ENCODE results near the gene TRIP10. TPM values are rescaled to one million over a fixed set of nuclear protein-coding genes. Genes with fewer than 3 reads are reported as not detected.

TRIP10 gene
- total and polyA plus RNA-seq, 2 of the 4 experiments (the other 2 are of a cell fraction), result 39.1 to 47.0 TPM

GRCh38 chr19:6730941-6731670 lies 8.4 kb upstream of the TRIP10 start:
- POLR2A ChIA-PET (ENCODE audit: unreplicated experiment), result no interaction called here
- Histone ChIP-seq H3K79me1 (ENCODE audit: low read depth in 1 of 2, low read length in 2 of 2) (peaks cover 0 to 17% of the 10 kb centered on the region in 2 experiments; a peak in 3 of 4 replicates), H2BK20ac (ENCODE audit: low read depth, low read length) (no peak overlapping the region), H3K4me3 (ENCODE audit: insufficient read depth, low read depth, low read length) (no peak overlapping the region), H3K4ac (ENCODE audit: low read depth, low read length) (no peak overlapping the region), H3K27me3 (ENCODE audit: control insufficient read depth, insufficient read depth, low read length) (no peaks in the 10 kb centered on the region), H2BK15ac (ENCODE audit: low read depth, low read length) (no peak overlapping the region), H3K4me2 (ENCODE audit: low read depth, low read length) (no peak overlapping the region), H3K23ac (ENCODE audit: low read depth, low read length) (no peak overlapping the region), H3K9me1 (ENCODE audit: insufficient read depth, low read length) (peaks cover under 1% of the 10 kb centered on the region; the same call in 1 of the 2 replicates), H3K14ac (replicated peaks; ENCODE audit: low read depth, low read length) (no peak overlapping the region), H2BK120ac (ENCODE audit: low read depth, low read length) (no peak overlapping the region), H2BK5ac (ENCODE audit: low read depth, low read length, poor library complexity, severe bottlenecking) (no peak overlapping the region), H3K27ac (ENCODE audit: insufficient read depth, low read length) (no peak overlapping the region), H3K4me1 (ENCODE audit: control insufficient read depth, insufficient read depth, low read length) (0 out of 2 replicates have a peak, but pooled peaks cover 1% of the 10 kb centered on the region), H2AK9ac (replicated peaks; ENCODE audit: low read depth, low read length, poor library complexity) (no peak overlapping the region), H3K9ac (ENCODE audit: low read depth, low read length) (no peak overlapping the region), H3K56ac (ENCODE audit: extremely low read depth, insufficient read depth, low read length) (no peak overlapping the region), H4K8ac (ENCODE audit: low read depth in 2 of 2, low read length in 2 of 2) (no peak overlapping the region), H3K9me3 (ENCODE audit: control insufficient read depth, insufficient read depth, low read length) (no peaks in the 10 kb centered on the region), H2AK5ac (ENCODE audit: low read depth, low read length) (no peak overlapping the region), H2AFZ (replicated peaks; ENCODE audit: low read length, poor library complexity) (no peak overlapping the region), H3K36me3 (ENCODE audit: control insufficient read depth, insufficient read depth, low read length) (peaks cover 11% of the 10 kb centered on the region; the same call in 1 of the 2 replicates), H4K5ac (ENCODE audit: low read depth, low read length) (no peak overlapping the region), H4K91ac (ENCODE audit: insufficient read depth, low read depth, low read length) (no peak overlapping the region), H4K20me1 (ENCODE audit: insufficient read depth, low read length) (no peaks in the 10 kb centered on the region), H3K18ac (ENCODE audit: low read depth, low read length) (no peak overlapping the region)
- dilution Hi-C loops (cut with HindIII; ENCODE audit: low sequenced_read_pairs, unreplicated experiment), result no loop called here
- intact Hi-C loops (cut with micrococcal nuclease), result loop anchor here (10.0 kb wide), 1 partner anchor 334 kb away; the partner anchor contains the start of gene ZNF557
- ATAC-seq (ENCODE audit: low read depth) (no peak), DNase-seq (no peak)
- WGBS, 2 experiments (ENCODE audit: extremely low coverage in 2 of 2, insufficient read length in 1 of 2), result 88% methylated on average over 14 of the region's 30 CpGs; no CpG with 5 or more reads in 1 of the 2 experiments
- no TSS peak for BruUV-seq (replicated peaks)
- in situ Hi-C loops (cut with MboI; ENCODE audit: low sequenced_read_pairs), result loop anchor here (10.0 kb wide), 2 partner anchors 134 to 216 kb away; no protein-coding TSS in a partner anchor
- CTCF ChIA-PET, result no interaction called here
- TF ChIP-seq MAFK (IDR thresholded peaks at IDR 0.05; ENCODE audit: low read depth, low read length) (no peak), SMC3 (IDR thresholded peaks at IDR 0.05; ENCODE audit: low read depth, low read length) (no peak), MAZ (IDR thresholded peaks at IDR 0.05; ENCODE audit: borderline replicate concordance, low read depth, low read length) (no peak), ELK1 (IDR thresholded peaks at IDR 0.05; ENCODE audit: borderline replicate concordance, low read depth, low read length) (no peak), NFE2L2 (IDR thresholded peaks at IDR 0.05; ENCODE audit: low read depth, low read length) (no peak), CEBPB (IDR thresholded peaks at IDR 0.05; ENCODE audit: low read depth, low read length) (no peak), CHD1 (IDR thresholded peaks at IDR 0.05; ENCODE audit: low read depth, low read length) (no peak), RFX5 (IDR thresholded peaks at IDR 0.05; ENCODE audit: low read depth, low read length) (no peak), FOS (IDR thresholded peaks at IDR 0.05; ENCODE audit: low read depth, low read length) (no peak), POLR2A (IDR thresholded peaks at IDR 0.05; ENCODE audit: low read depth, low read length) (no peak), CTCF (conservative IDR thresholded peaks at IDR 0.05; ENCODE audit: low read depth, low read length) (no peak), RAD21 (IDR thresholded peaks at IDR 0.05; ENCODE audit: low read length) (no peak), RCOR1 (IDR thresholded peaks at IDR 0.05; ENCODE audit: insufficient replicate concordance, low read length) (no peak), BHLHE40 (IDR thresholded peaks at IDR 0.05; ENCODE audit: low read depth, low read length) (no peak), MXI1 (IDR thresholded peaks at IDR 0.05; ENCODE audit: borderline replicate concordance, low read depth, low read length) (no peak)
